MCF 10A (cell line): ENCODE results near the gene DPY19L3. TPM values are rescaled to one million over a fixed set of nuclear protein-coding genes. Genes with fewer than 3 reads are reported as not detected.

Source experiments
- Bru-seq: library from RNA; stranded (reverse); fragments of 400-500 nt; gene quantifications from one replicate; lab custom pipeline; 2021; lab: Mats Ljungman, UMichigan
- BruChase-seq, 2 experiments: library from RNA; stranded (reverse); fragments of 400-500 nt; gene quantifications; one replicate each; lab custom pipeline; 2021; lab: Mats Ljungman, UMichigan
- BruUV-seq: library from RNA; stranded (reverse); fragments of 400-500 nt; replicated peaks from 2 replicates; lab custom pipeline; 2021; lab: Mats Ljungman, UMichigan
- CTCF ChIA-PET: fragments of 300-600 bp; sonication (Branson Sonifier 250); formaldehyde crosslinking; extraction: SDS; loops from one replicate; lab custom pipeline; 2021; ENCODE audit warnings: antibody characterized with exemption, inconsistent platforms; lab: Yijun Ruan, JAX
- POLR2A ChIA-PET: fragments of 300-600, 350-650 bp; sonication (Branson Sonifier 250); formaldehyde crosslinking; extraction: SDS; loops from one replicate; lab custom pipeline; 2020; ENCODE audit warnings: antibody characterized with exemption, inconsistent platforms; lab: Yijun Ruan, JAX
- DNase-seq: peaks from one replicate; pipeline ENCODE4 v3.0.0-alpha.2; 2018; ENCODE audit not compliant: unreplicated experiment
- H3K27ac Mint-ChIP-seq: one replicate; pipeline ENCODE4 v1.8.0; 2022; ENCODE audit warnings: mild to moderate bottlenecking, low read depth, mixed read lengths; ENCODE audit not compliant: unreplicated experiment
- H3K27me3 Mint-ChIP-seq: one replicate; pipeline ENCODE4 v1.8.0; 2022; ENCODE audit warnings: mixed read lengths; ENCODE audit not compliant: insufficient read depth, unreplicated experiment
- H3K36me3 Mint-ChIP-seq: one replicate; pipeline ENCODE4 v1.8.0; 2022; ENCODE audit warnings: mild to moderate bottlenecking, moderate library complexity, mixed read lengths; ENCODE audit not compliant: insufficient read depth, unreplicated experiment
- H3K4me1 Mint-ChIP-seq: one replicate; pipeline ENCODE4 v1.8.0; 2022; ENCODE audit warnings: mixed read lengths; ENCODE audit not compliant: insufficient read depth, unreplicated experiment
- H3K4me3 Mint-ChIP-seq: one replicate; pipeline ENCODE4 v1.8.0; 2022; ENCODE audit warnings: mild to moderate bottlenecking, moderate library complexity, mixed read lengths; ENCODE audit not compliant: unreplicated experiment
- H3K9me3 Mint-ChIP-seq: one replicate; pipeline ENCODE4 v1.8.0; 2022; ENCODE audit warnings: mixed read lengths; ENCODE audit not compliant: unreplicated experiment
- intact Hi-C: fragments of 100-400 bp; cut with micrococcal nuclease; formaldehyde crosslinking; loops from 2 replicates; pipeline ENCODE4 v1.14.1; 2022
- long read RNA-seq: library from polyadenylated mRNA; stranded (forward); transcript quantifications from one replicate; pipeline ENCODE4 v2.0.0, GENCODE V29; 2022
- total RNA-seq: library from RNA; stranded (reverse); gene quantifications from 2 replicates; pipeline ENCODE4 v1.2.3, GENCODE V29; 2022
- TF ChIP-seq, protein P1 (sequence below): fragments of 200-600 bp; IDR thresholded peaks from one replicate; pipeline ENCODE4 v1.8.0; 2022; ENCODE audit warnings: antibody characterized with exemption, mild to moderate bottlenecking; ENCODE audit not compliant: unreplicated experiment

The DPY19L3 gene, protein sequence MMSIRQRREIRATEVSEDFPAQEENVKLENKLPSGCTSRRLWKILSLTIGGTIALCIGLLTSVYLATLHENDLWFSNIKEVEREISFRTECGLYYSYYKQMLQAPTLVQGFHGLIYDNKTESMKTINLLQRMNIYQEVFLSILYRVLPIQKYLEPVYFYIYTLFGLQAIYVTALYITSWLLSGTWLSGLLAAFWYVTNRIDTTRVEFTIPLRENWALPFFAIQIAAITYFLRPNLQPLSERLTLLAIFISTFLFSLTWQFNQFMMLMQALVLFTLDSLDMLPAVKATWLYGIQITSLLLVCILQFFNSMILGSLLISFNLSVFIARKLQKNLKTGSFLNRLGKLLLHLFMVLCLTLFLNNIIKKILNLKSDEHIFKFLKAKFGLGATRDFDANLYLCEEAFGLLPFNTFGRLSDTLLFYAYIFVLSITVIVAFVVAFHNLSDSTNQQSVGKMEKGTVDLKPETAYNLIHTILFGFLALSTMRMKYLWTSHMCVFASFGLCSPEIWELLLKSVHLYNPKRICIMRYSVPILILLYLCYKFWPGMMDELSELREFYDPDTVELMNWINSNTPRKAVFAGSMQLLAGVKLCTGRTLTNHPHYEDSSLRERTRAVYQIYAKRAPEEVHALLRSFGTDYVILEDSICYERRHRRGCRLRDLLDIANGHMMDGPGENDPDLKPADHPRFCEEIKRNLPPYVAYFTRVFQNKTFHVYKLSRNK
- total RNA-seq (37.6 and 43.8 TPM in 2 replicates), Bru-seq, nascent RNA (percentile 77 among the genes with signal in this experiment), BruChase-seq, experiment 1, labeled RNA remaining after a 6-hour chase (percentile 70 among the genes with signal in this experiment), BruChase-seq, experiment 2, labeled RNA remaining after a 2-hour chase (percentile 75 among the genes with signal in this experiment)
- long read RNA-seq, full-length matches to known transcripts: 5 of 16 reads
- long read RNA-seq, partial matches to known transcripts: 1 of 16 reads
- long read RNA-seq, other reads (novel, unspliced or antisense): 10 of 16 reads

- Mint-ChIP-seq H3K27ac (peak within 1 kb of the TSS; percentile 93), H3K36me3 (peaks cover 16% of the 10 kb centered on the region), H3K9me3 (no peaks in the 10 kb centered on the region), H3K4me1 (peaks cover 20% of the 10 kb centered on the region), H3K4me3 (peak within 1 kb of the TSS; percentile 79), H3K27me3 (no peaks in the 10 kb centered on the region)
- CTCF ChIA-PET: interaction anchor here (2.1 kb wide), 1 partner anchor 65 kb away, joined by 8 read pairs; no protein-coding TSS in a partner anchor
- POLR2A ChIA-PET: interaction anchor here (0.5 to 3.8 kb wide), 19 partner anchors 9 to 1171 kb away, joined by 3 to 40 read pairs (median 3); partner anchors contain the start of genes NUDT19, PDCD5 and ZNF507
- intact Hi-C loops: loop anchor here (1.0 kb wide), 1 partner anchor 31 kb away; no protein-coding TSS in a partner anchor
- DNase-seq: peak; percentile 92
- no TSS peak for BruUV-seq
- TF ChIP-seq, protein P1, sequence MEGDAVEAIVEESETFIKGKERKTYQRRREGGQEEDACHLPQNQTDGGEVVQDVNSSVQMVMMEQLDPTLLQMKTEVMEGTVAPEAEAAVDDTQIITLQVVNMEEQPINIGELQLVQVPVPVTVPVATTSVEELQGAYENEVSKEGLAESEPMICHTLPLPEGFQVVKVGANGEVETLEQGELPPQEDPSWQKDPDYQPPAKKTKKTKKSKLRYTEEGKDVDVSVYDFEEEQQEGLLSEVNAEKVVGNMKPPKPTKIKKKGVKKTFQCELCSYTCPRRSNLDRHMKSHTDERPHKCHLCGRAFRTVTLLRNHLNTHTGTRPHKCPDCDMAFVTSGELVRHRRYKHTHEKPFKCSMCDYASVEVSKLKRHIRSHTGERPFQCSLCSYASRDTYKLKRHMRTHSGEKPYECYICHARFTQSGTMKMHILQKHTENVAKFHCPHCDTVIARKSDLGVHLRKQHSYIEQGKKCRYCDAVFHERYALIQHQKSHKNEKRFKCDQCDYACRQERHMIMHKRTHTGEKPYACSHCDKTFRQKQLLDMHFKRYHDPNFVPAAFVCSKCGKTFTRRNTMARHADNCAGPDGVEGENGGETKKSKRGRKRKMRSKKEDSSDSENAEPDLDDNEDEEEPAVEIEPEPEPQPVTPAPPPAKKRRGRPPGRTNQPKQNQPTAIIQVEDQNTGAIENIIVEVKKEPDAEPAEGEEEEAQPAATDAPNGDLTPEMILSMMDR: no peak
These were observed at the start of gene DPY19L3 for GRCh38 chr19:32405431-32406160. TSS of gene DPY19L3 (plus strand) at chr19:32405770. CDS start at chr19:32408254, 2,484 bp downstream.

DNA sequence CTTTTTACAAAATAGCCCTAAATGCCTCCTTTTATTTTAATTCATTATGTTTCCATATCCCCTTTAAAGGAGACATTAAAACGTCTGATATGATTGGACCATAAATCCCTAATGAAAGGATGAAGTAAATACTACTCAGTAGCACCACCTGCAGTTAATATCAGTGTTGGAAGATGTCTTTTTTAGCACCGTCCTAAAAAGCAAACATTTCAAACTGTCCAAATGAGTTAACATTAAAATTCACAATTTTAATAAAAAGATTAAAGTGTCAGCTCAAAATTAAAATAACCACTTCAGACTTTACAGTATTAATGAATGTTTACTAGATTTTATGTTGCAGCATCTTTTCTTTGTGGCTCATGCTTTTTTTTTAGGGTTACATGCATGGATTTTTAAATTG is 47.9 kb upstream of the DPY19L3 start:
- POLR2A ChIA-PET: interaction anchor here (1.0 to 3.4 kb wide), 3 partner anchors 10 to 13 kb away, joined by 3 to 15 read pairs (median 6); partner anchors contain the start of gene ZNF507
- CTCF ChIA-PET: interaction anchor here (0.6 to 3.9 kb wide), 18 partner anchors 11 to 1691 kb away, joined by 3 to 32 read pairs (median 3); partner anchors contain the start of gene ZNF507
- TF ChIP-seq, protein P1: no peak
- BruUV-seq: no TSS peak
- H3K4me3 Mint-ChIP-seq: no peak overlapping the region
- peaks cover 75% of the 10 kb centered on the region for H3K36me3 Mint-ChIP-seq
- H3K9me3 Mint-ChIP-seq: no peaks in the 10 kb centered on the region
- no peaks in the 10 kb centered on the region for H3K27me3 Mint-ChIP-seq
- no peak for DNase-seq
- intact Hi-C loops: no loop called here
- peaks cover 2% of the 10 kb centered on the region for H3K4me1 Mint-ChIP-seq
- no peak overlapping the region for H3K27ac Mint-ChIP-seq

- H3K27me3 Mint-ChIP-seq: no peaks in the 10 kb centered on the region
- no peak overlapping the region for H3K27ac Mint-ChIP-seq
- H3K4me1 Mint-ChIP-seq: peaks cover 8% of the 10 kb centered on the region
- H3K9me3 Mint-ChIP-seq: no peaks in the 10 kb centered on the region
- H3K36me3 Mint-ChIP-seq: peaks cover 77% of the 10 kb centered on the region
- no peak for DNase-seq
- ChIA-PET POLR2A (interaction anchor here (1.1 to 3.4 kb wide), 3 partner anchors 9 to 47 kb away, joined by 3 to 15 read pairs (median 6); partner anchors contain the start of genes DPY19L3 and ZNF507), CTCF (interaction anchor here (0.6 to 3.9 kb wide), 14 partner anchors 10 to 1692 kb away, joined by 3 to 32 read pairs (median 3); partner anchors contain the start of gene ZNF507)
- TF ChIP-seq, protein P1: no peak
- intact Hi-C loops: no loop called here
- no peak overlapping the region for H3K4me3 Mint-ChIP-seq
- BruUV-seq: no TSS peak
These were observed 47.2 kb upstream of the DPY19L3 start for GRCh38 chr19:32358321-32358720.
